Esophagus squamous epithelium (tissue), 5 donors: ENCODE results near the gene BHLHA15. TPM values are rescaled to one million over a fixed set of nuclear protein-coding genes. Genes with fewer than 3 reads are reported as not detected.

Experiments used
- DNase-seq: peaks from one replicate; lab custom pipeline; 2025; lab: John Stamatoyannopoulos, UW
- H3K27ac ChIP-seq, 4 donors: fragments of 200-600 bp; sonication (generic); one replicate each; pipeline ENCODE4 v1.5.1; 2016 to 2019; ENCODE audit warnings: mild to moderate bottlenecking in 1 of 4
- H3K27me3 ChIP-seq, 4 donors: fragments of 200-600 bp; sonication (generic); 1 replicate in 3 of 4; 2 replicates in 1 of 4; pipeline versions ENCODE4 v1.5.1 to v1.6.0; 2017 to 2021; ENCODE audit warnings: antibody characterized with exemption in 1 of 4
- H3K36me3 ChIP-seq, 3 donors: fragments of 200-600 bp; sonication (generic); one replicate each; pipeline ENCODE4 v1.5.1; 2016 to 2019
- H3K4me1 ChIP-seq, 3 donors: fragments of 200-600 bp; sonication (generic); one replicate each; pipeline ENCODE4 v1.5.1; 2017 to 2019
- H3K4me3 ChIP-seq, 4 donors: fragments of 200-600 bp; sonication (generic); 1 replicate in 3 of 4; 2 replicates in 1 of 4; pipeline ENCODE4 v1.5.1; 2016 to 2019; ENCODE audit warnings: mild to moderate bottlenecking in 2 of 4, moderate library complexity in 1 of 4
- H3K9me3 ChIP-seq, 3 donors: fragments of 200-600 bp; sonication (generic); one replicate each; pipeline ENCODE4 v1.5.1; 2016 to 2019
- POLR2A ChIP-seq, 4 donors: fragments of 450-650 bp; IDR thresholded peaks; one replicate each; pipeline ENCODE4 v1.6.1; 2017; ENCODE audit warnings: antibody characterized with exemption in 4 of 4, mild to moderate bottlenecking in 4 of 4, moderate library complexity in 3 of 4
- WGBS, 2 donors: methylation state at CpG; one replicate each; pipeline ENCODE4 v1.1.5; 2018; 5-methylcytosine and 5-hydroxymethylcytosine counted together
- intact Hi-C: fragments of 100-400 bp; cut with DNase I; formaldehyde crosslinking; loops from one replicate; pipeline ENCODE4 v1.15.0; 2022
- total RNA-seq, 4 donors: library from RNA; depleted of rRNA; stranded (reverse); fragments of >200 nt; gene quantifications; one replicate each; pipeline ENCODE4 v1.1.0, GENCODE V29; 2016
- TF ChIP-seq, protein P1 (sequence below), 6 experiments: fragments of 450-650 bp in 4 of 6; fragments of 200-600 bp in 2 of 6; sonication (generic) in 2 of 6; IDR thresholded peaks; one replicate each; pipeline ENCODE4 v1.5.1; 2016 to 2019; ENCODE audit warnings: antibody characterized with exemption in 6 of 6, mild to moderate bottlenecking in 4 of 6, moderate library complexity in 4 of 6
- donor health status: DM: yes; HTN: yes; CAD: no.

The BHLHA15 gene
- total RNA-seq, 4 donors from 2014 or later: 0.82 to 8.0 (median 2.3) TPM

DNA sequence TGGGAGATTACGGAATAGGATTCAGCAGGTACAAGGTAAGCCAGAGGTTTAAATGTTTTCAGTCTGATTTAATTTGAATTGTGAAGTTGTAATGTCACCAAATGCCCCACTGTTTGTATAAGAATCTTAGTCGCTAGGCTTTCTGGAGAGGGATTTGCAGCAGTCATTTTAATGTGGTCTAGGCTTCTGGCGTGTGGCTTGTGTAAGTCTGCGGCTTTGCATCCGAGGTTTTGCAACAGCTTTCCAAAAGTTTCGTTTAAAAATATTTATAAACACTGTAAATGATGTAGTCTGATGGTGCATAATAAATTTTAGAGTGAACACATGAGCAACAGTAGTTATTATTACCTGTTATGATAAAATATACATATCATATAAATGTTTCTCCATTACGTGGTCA is 26.1 kb upstream of the BHLHA15 start:
- no peak overlapping the region for H3K4me3 ChIP-seq
- no peak overlapping the region for H3K27ac ChIP-seq
- H3K9me3 ChIP-seq: no peaks in the 10 kb centered on the region
- H3K36me3 ChIP-seq: peaks cover 0 to 60% (median 0%) of the 10 kb centered on the region in 3 donors
- 85 to 86% methylated on average over 7 of the region's 7 CpGs for WGBS, 2 donors
- no peak for TF ChIP-seq POLR2A (IDR thresholded peaks at IDR 0.05)
- TF ChIP-seq, protein P1, sequence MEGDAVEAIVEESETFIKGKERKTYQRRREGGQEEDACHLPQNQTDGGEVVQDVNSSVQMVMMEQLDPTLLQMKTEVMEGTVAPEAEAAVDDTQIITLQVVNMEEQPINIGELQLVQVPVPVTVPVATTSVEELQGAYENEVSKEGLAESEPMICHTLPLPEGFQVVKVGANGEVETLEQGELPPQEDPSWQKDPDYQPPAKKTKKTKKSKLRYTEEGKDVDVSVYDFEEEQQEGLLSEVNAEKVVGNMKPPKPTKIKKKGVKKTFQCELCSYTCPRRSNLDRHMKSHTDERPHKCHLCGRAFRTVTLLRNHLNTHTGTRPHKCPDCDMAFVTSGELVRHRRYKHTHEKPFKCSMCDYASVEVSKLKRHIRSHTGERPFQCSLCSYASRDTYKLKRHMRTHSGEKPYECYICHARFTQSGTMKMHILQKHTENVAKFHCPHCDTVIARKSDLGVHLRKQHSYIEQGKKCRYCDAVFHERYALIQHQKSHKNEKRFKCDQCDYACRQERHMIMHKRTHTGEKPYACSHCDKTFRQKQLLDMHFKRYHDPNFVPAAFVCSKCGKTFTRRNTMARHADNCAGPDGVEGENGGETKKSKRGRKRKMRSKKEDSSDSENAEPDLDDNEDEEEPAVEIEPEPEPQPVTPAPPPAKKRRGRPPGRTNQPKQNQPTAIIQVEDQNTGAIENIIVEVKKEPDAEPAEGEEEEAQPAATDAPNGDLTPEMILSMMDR (IDR thresholded peaks at IDR 0.05): no peak
- H3K4me1 ChIP-seq: peaks cover 0 to 8% (median 4%) of the 10 kb centered on the region in 3 donors
- H3K27me3 ChIP-seq: no peaks in the 10 kb centered on the region
- DNase-seq: no peak
- intact Hi-C loops: no loop called here

DNA sequence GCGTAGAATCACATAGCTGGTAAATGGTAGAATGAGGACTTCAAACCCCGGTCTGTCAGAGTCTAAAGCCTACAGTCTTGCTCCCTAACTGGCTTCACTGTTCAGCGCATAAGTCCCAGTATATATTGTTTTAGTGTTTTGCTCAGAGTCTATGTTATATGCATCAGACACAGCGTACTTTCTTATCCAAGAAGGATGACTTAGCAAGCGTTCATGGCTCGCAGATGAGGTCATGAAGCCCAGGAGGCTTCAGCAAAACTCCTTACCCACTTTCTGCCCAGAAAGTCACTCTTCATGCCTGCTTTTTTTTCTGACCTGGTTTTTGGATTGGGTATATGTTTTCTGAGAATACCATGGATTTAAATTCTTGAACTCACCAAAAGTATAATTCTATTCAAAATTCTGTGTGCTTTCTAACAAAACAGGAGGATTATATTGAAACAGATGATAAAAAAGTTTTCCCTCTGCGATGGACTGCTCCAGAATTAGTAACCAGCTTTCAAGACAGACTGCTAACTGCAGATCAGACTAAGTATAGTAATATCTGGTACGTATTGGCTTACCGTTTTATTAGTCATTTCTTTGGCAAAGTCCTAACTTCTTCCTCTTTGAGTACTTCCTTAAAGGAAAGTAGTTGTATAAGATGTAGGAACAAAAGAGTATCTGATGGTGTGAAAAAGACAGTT is 24.6 kb upstream of the BHLHA15 start:
- intact Hi-C loops: no loop called here
- peaks cover 0 to 66% (median 4%) of the 10 kb centered on the region in 3 donors for H3K36me3 ChIP-seq

DNA sequence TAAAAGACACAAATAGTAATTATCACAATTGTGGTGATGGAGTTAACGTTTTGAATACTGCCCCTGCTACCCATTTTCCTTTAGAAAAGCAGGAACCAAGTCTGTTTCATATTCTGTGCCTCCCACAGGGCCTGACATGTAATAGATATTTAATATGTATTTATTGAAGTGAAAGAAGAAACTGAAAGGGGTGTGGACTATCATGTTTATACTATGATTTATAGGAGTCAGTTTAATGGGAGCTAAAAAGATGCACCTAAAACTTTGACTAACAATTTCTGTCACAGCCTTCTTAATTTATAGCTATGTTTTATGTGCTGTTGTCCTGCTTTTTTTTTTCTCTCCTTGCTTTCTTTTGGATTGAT is 24.1 kb upstream of the BHLHA15 start:
- Histone ChIP-seq H3K36me3 (peaks cover 0 to 68% (median 9%) of the 10 kb centered on the region in 3 donors), H3K27ac (no peak overlapping the region), H3K27me3 (no peaks in the 10 kb centered on the region), H3K9me3 (no peaks in the 10 kb centered on the region), H3K4me3 (no peak overlapping the region), H3K4me1 (peaks cover 0 to 8% (median 4%) of the 10 kb centered on the region in 3 donors)
- 16 to 18% methylated on average over 1 of the region's 1 CpG for WGBS, 2 donors
- intact Hi-C loops: no loop called here
- DNase-seq: no peak
- TF ChIP-seq POLR2A (IDR thresholded peaks at IDR 0.05): no peak
- TF ChIP-seq, protein P1 (IDR thresholded peaks at IDR 0.05): no peak

More for the DNA sequence above, 24.6 kb upstream of the BHLHA15 start:
- H3K27me3 ChIP-seq: no peaks in the 10 kb centered on the region
- WGBS, 2 donors: 61 to 65% methylated on average over 9 of the region's 9 CpGs
- no peaks in the 10 kb centered on the region for H3K9me3 ChIP-seq
- peaks cover 0 to 8% (median 4%) of the 10 kb centered on the region in 3 donors for H3K4me1 ChIP-seq
- no peak for TF ChIP-seq POLR2A (IDR thresholded peaks at IDR 0.05)
- TF ChIP-seq, protein P1 (IDR thresholded peaks at IDR 0.05): no peak
- H3K4me3 ChIP-seq: no peak overlapping the region
- DNase-seq: no peak
- no peak overlapping the region for H3K27ac ChIP-seq

DNA sequence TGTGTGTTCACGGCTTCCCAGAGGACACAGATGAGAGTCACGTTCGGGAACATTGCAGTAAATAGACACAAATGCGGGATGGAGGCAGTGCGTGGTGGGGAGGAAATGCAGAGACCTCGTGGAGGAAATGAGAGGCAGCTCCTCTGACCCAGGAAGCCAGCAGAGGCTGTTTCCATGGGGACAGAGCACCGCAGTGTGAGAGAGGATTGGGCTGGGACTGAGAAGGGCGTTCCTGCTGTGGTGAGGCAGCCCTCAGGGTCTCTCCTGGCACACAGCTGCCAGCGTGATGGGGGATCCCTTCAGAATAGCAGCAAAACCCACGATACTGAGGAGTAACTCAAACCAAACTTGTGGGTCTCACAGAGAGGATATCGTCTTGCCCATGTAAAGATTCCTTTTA is 21.7 kb upstream of the BHLHA15 start:
- H3K27ac ChIP-seq: no peak overlapping the region
- WGBS, 2 donors: 93 to 94% methylated on average over 11 of the region's 11 CpGs
- H3K36me3 ChIP-seq: peaks cover 9 to 93% (median 22%) of the 10 kb centered on the region in 3 donors
- no peak for DNase-seq
- no peaks in the 10 kb centered on the region for H3K9me3 ChIP-seq
- no peak overlapping the region for H3K4me3 ChIP-seq
- H3K27me3 ChIP-seq: no peaks in the 10 kb centered on the region
- intact Hi-C loops: no loop called here
- TF ChIP-seq, protein P1 (IDR thresholded peaks at IDR 0.05): no peak
- TF ChIP-seq POLR2A (IDR thresholded peaks at IDR 0.05): no peak
- peaks cover 0 to 8% (median 4%) of the 10 kb centered on the region in 3 donors for H3K4me1 ChIP-seq

DNA sequence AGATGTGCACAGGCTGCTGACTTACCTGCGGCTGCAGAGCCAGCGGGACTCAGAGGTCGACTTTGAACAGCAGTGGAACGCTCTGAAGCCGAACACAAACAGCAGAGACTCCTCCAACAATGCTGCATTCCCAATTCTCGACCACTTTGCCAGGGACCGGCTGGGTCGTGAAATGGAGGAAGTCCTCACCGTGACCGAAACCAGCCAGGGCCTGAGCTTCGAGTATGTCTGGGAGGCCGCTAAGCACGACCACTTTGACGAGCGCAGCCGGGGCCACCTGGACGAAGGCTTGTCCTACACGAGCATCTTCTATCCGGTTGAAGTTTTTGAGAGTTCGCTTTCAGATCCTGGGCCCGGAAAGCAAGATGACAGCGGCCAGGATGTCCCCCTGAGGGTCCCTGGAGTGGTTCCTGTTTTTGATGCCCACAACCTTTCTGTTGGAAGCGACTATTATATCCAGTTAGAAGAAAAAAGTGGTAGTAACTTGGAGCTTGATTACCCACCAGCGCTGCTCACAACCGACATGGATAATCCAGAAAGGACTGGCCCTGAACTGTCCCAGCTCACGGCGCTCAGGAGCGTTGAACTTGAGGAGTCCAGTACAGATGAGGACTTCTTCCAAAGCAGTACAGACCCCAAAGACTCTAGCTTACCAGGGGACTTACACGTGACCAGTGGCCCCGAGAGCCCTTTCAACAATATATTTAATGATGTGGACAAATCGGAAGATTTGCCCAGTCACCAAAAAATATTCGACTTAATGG is 19.4 kb upstream of the BHLHA15 start:
- peaks cover 9 to 100% (median 31%) of the 10 kb centered on the region in 3 donors for H3K36me3 ChIP-seq
- 93 to 94% methylated on average over 24 to 25 of the region's 32 CpGs for WGBS, 2 donors
- H3K4me3 ChIP-seq: no peak overlapping the region
- H3K27me3 ChIP-seq: no peaks in the 10 kb centered on the region
- H3K27ac ChIP-seq: no peak overlapping the region
- peaks cover 0 to 1% (median 0%) of the 10 kb centered on the region in 3 donors for H3K4me1 ChIP-seq
- no peak for DNase-seq
- H3K9me3 ChIP-seq: no peaks in the 10 kb centered on the region
- intact Hi-C loops: no loop called here
- no peak for TF ChIP-seq POLR2A (IDR thresholded peaks at IDR 0.05)
- TF ChIP-seq, protein P1 (IDR thresholded peaks at IDR 0.05): no peak
